ELF-1 (cell line): ENCODE data around the gene PLXNB2.

Experiments
- DNase-seq: peaks from one replicate; pipeline ENCODE4 v3.0.0-alpha.2; 2016; ENCODE audit warnings: low read depth, low spot score

The PLXNB2 gene

DNA sequence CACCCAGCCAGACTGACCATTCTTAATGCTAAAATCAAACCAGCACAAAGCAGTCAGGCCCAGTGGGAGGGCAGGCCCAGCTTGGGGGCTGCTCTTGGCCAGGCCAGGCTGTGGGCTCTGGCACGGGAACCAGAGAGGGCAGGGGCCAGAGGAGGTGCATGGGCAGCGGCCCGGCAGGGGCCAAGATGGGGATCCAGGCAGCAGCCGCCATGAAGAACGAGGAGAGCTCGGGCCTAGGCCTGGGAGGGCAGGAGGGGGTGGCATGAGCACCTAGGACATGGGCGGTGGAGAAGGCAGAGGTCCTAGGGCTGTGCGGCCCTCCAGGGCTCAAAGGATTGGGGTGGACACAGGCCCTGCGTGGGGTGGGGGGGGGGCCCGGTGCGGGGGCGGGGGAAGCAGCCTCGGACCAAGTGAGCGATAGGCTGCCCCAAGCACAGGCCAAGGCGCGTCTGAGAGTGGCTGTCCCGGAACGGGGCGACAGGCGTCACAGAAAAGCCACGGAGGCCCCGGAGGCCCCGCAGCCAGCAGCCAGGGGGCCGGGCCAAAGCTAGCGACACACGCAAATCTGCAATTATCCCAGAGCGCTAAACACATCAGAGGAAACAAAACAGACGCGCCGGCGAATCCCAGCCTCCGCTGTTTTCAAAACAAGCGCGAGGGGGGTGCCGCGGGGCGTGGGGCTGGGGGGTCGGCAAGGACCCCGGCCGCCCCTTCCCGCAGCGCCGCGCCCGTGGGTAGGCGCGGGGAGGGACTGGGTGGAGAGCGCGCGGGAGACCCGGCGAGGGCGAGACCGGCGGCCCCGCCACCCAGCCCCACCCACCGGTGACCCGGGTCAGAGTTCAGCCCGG, 8.3 kb downstream of the PLXNB2 start:
- DNase-seq: peak; percentile 24

DNA sequence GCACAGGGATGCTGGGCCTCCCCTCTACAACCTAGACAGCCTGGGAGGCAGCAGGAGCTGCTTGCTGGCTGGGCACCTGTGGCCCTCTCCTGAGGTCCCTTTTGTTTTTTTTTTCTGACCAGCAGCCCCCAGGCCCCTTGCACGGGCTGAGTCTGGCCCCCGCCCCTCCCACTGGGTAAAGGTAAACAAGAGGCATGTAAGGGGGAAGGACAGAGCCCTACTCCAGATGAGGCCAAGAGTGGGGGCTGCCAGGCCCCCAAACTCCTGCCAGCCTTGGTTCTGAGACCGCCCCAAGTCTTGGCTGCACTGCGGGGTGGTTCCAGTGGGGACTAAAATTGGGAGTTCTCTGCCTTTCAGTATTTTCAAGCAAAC, 9.2 kb downstream of the PLXNB2 start:
- no peak for DNase-seq

DNA sequence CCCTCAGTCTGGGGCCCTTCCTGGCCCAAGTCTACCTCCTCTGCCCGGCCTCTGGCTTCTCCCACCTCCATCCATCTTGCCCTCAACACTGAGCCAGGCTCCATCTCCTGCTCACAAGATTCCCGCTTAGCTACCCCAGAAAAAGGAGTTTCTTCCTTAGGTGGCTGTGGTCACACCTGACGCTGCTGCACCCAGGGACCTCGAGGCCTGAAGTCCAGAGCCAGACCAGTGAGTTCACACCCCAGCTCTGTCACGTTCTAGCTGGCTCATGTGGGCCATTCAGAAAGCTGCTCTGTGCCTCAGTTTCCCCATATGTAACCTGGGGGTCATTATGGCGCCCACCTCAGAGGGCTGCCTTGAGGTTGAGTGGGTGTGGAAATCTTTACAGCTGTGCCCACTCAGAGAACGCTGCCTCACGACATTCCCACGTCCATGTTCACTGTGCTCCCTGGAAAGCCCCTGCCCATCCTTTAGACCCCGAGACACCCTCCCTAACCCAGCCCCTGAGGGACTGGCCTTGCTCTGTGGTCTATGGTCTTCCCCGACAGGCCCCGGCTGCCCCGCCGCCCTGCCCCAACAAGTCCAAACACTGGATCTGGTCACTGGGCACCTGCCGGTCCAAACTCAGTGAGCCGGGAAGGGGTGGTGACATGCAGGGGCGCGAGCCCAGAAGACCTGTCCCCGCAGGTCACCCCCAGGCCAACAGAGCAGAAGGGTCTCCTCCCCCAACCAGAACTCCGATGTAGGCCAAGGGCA, 9.8 kb downstream of the PLXNB2 start:
- no peak for DNase-seq

DNA sequence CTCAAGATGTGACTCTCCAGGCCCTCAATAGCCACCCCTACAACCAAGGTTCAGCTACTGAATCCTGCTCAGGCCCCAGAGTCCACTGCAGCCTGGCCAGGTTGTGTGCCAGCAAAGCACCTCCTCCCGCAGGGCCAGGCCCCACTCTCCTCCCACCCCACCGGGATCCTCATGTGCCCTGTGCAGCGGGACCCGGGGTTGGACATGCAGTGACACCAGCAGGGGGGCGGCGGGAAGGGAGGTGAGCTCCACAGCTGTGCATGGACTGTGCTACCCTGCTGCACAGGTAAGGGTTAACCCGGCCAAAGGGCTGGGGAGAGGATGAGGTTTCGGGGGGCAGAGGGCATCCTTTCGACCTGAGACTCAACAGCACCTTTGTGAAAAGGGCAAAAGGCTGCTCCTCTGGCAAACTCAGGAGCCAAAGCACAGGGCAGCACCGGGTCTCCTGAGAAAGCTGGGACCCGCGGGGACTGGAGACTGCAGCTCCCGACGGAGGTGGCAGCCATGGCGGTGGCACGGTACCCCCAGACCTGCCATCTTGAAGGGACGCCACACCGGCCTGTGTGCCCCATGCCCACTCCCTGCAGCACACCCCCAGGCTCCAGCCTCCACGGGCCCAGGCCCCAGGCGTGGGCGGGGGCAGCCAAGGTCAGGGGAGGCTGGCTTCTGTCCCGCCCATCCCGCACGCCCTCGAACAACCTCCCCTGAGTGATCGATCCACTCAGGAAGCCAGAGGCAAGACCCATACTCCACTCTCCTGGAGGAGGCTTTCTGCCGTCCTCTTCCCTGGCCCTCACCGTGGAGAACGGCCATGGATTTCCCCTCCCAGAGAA, 10.6 kb downstream of the PLXNB2 start:
- DNase-seq: no peak

DNA sequence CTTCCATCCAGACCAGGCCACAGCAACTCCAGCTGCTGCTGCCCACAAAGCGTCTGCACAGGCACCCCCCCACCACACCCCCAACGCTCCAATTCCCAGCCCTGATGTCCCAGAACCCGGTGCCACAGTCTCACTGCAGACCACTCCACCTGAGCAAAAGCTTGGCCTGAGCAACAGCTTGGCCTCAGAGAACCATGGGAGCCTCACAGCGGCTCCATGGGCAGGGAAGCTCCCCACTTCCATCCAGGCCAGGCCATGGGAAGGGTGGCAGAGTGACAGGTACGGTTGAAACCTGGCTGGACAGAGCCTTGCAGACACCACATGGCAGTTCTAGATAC, 13.2 kb downstream of the PLXNB2 start:
- DNase-seq: no peak

DNA sequence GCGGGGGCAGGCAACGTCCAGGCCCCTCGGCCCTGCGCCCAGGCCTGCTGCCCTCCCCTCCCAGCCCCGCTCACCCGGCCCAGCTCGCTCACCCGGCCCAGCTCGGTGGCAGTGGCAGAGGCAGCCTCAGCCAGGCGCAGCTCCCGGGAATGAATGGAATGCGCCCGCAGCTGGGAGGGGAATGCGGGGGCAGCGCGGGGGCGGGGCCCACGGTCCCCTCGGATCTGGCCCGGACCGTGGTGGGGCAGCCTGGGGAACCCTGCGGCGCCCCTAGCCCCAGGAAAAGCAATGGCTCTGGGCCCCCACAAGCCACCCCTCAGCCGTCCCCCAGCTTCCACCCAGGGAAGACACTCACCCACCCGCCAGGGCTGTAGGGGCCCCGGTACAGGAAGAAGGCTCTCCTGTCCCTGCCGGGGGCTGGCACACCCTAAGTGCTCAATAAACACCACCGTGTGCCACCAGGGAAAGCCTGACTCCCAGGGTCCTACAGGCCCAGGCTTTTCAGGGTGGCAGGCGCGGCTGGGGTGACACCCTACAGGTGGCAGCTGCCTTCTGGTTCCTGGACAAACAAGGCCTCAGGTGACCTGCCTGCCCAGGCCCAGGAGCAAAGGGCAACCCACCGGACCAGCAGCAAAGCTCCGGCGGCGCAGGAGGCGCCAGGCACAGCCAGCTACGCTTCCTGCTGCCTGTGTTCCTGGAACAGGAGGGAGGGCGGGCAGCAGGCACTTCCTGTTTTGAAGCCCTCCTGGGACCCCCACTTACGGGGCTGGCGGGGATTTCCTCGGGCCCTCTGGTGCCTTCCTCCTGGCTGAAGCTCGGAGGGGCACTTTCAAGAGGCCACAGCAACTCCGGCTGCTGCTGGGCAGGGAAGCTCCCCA, 13.8 kb downstream of the PLXNB2 start:
- DNase-seq: peak; percentile 72

DNA sequence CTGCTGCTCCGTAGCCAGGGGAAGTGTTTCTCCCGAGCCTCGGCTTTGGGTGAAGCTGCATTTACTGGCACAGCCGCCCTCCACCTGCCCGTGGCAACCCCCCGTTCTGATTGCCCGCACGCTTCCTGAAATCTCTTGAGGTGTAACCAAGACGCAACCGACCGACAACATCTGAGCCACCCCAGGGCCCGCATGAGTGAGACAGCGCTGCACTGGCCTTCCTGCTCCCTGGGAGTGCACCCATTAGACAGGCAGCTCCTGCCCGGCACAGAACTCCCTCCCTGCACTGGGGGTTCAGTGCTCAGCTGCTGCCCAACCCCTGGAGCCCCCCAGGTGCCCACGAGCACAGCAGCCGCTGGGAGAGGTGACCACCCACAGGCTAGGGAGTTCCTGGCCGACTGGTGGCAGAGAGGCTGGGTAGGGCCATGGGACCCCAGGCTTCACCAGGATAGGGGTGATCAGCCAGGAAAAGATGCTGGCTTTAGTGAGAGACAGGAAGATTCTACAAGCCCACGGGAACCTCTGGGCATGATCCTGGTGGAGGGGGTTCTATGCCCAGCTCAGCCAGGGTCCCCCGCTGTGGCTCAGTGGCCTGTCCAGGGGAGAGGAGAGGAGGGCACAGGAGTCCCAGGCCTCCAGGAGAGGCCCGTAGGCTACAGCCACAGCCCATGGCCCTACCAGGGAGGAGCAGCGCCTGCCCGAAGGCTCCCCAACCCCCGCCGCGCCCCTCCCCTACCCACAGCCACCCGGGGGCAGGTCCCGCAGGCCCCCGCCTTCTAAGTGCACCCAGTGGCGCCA, 14.6 kb downstream of the PLXNB2 start:
- no peak for DNase-seq

DNA sequence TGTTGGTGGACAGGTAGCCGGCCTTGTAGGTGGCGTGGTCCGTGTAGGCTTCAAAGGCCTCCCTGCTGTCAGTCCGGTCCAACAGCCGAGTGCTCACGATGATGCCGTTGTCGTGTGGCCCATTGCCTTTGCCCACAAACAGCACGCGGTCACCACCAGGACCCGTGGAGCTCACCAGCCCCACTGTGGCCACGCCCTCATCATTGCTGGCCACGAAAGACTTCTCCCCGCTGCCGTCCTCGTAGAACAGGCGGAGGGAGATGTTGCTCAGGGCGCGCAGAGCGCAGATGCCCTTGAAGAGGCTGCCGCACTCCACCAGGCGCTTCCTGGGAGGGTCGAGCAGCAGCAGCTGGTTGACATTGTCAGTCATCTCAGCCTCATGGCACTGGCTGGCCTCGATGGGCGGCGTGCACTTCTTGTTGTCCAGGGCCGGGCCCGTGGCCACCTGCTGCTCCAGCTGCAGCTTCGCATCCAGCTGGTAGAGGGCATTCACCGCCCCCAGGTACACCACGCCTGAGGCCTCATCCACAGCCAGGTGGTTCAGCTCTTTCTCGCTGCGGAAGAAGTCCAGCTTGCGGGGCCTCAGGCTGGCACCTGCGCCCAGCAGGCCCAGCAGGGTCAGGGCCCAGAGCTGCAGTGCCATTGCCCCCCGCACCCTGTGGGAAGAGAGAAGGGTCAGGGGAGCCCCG, 17.4 kb downstream of the PLXNB2 start:
- no peak for DNase-seq

DNA sequence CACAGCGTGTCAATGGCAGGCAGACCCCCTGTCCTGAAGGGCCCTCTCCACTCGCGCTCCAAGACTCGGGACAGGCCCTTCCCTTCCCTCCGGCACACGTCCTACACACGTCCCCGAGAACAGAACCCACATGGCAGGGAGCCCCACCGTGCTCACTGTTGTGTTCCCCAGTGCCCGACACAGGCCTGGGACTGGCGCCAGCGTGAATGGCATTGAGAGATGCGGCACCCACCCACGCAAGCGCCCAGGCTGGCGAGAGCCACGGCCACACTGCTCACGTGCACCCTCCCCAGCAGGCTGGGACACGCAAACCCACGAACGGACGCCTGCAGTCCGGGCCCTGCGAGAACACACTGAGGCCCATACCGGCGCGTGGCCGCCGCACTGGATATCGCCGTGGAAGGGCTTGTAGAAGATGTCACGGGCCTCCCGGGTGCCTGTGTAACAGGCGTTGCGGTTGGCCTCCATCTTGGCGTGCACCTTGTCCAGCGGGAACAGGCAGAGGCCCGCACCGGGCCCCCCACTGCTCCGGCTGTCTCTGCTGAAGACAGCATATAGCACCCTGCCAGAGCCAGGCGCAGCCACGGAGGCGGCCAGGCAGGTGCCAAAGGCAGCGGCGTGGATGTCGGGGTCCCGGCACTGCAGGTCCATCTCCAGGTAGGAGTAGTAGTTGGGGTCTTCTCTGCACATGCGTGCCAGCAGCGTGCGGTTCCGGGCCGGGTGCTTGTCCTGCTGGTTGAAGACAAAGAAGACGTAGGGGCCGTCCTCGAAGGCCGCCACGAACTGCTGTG, 18.1 kb downstream of the PLXNB2 start:
- no peak for DNase-seq

DNA sequence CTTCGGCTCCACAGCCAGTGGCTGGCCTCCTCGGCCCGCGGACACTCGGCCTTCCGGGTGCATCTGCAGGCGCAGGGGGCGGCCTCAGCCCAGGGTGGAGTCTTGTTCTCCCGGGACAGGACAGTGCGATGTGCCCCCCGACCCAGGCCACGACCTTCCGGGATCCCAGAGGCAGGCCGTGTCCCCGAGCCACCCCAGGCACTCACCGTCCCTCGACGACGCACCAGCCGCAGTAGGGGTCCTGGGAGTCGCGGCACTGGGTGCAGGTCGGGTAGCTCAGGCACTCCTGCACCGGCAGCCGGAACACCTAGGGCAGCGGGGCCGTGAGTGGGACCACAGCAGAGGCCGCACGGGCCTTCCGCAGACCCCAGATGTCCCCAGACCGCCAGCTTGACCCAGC, 19.7 kb downstream of the PLXNB2 start:
- no peak for DNase-seq

DNA sequence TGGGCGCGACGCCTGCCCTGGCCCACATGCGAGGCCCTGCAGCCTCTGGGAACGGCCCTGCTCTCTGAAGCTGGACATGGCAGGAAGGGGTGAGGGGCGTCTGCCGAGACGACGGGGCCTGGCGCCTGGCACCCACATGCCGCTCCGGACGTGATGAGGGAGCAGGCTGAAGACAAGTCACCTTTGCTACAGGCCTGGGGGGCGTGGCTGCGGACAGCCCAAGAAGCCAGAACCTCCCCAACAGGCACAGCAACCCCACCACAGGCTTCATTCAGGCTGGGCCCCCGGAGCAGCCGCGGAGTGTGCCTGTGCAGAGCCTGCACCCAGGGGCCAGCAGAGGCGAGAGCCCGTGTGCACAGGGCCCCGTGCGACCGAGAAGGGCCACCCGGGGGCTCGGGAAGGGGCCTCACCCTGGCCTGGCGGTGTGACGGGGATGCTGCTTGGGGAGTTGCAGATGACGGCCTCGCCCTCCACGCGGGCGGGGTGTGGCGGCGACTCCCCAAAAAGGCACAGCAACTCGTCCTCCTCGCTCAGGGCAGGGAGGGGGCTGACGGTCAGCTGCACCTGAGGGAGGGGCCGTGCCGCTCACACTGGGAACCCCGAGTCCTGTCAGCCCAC, 20.6 kb downstream of the PLXNB2 start:
- no peak for DNase-seq

DNA sequence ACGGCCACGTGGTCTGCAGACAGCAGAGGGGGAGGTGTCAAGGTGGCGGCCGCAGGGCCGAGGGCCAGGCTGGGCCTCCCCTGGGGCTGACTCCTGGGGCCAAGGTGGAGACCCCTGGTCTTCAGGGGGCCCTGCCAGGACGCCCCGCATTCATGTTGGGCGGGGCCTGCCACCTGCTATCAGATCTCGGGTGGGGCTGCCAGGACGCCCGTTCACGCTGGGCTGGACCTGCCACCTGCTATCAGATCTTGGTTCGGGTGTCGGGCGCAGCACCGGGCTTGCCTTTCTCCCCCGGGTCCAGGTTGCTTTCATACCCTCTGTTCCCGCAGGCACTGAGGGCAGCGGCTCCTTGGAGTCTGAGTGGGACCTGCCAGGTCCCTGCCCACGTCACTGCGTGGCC, 21.2 kb downstream of the PLXNB2 start:
- no peak for DNase-seq

DNA sequence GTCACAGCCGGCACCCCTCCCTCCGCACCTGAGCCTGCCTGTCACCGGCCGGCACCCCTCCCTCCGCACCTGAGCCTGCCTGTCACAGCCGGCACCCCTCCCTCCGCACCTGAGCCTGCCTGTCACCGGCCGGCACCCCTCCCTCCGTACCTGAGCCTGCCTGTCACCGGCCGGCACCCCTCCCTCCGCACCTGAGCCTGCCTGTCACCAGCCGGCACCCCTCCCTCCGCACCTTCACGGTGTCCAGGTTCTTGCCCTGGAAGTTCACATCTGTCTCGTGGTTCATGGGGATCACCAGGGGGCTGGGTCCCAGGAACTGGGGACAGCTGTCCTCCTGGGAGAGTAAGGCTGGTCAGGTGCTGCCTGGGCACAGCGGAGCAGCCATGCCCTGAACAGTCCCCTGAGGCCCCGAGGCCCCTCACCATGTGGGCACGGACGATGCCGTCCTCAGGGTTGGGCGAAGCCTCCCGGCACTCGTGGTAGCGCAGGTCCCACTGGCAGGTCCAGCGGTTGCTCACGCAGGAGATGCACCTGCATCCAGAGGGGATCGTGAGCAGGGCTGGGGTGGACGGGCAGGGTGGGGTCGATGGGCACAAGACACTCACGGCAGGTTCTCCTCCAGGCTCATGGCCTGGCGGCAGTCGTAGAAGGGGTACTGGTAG, 21.7 kb downstream of the PLXNB2 start:
- no peak for DNase-seq

DNA sequence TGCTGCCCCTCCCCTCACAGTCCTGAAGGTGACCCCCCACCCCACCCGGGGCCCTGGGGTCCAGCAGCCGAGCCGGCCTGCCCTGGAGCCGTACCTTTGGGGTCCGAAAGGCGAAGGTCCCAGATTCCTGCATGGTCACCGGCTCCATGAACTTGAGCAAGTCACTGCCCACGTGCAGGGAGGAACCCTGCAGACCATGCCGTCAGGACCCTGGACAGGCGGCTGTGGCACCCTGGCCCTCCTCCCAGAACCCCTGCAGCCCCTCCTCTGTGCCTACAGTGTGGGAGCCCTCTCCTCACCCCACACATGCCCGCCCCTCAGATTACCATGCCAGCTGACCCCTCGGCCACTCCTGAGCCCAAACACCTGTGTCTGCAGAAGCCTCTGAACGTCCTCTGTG, 23.0 kb downstream of the PLXNB2 start:
- no peak for DNase-seq

DNA sequence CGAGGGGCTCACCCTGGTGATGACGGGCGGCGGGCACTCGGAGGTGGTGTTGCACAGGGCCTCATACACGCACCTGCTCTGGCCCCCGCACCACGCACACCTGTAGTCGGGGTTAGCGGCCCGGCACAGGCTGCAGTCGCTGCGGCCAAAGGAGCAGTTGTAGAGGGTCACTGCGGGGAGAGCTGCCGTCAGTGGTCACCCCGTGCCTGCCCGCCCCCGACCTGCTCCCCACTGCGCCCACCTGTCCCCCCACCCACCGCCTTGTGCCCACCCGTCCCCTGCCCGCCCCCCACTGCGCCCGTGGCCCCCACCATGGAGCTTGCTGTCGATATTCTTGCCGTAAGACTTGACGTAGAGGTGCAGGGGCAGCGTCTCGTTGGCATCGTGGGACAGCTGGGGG, 23.6 kb downstream of the PLXNB2 start:
- DNase-seq: no peak

DNA sequence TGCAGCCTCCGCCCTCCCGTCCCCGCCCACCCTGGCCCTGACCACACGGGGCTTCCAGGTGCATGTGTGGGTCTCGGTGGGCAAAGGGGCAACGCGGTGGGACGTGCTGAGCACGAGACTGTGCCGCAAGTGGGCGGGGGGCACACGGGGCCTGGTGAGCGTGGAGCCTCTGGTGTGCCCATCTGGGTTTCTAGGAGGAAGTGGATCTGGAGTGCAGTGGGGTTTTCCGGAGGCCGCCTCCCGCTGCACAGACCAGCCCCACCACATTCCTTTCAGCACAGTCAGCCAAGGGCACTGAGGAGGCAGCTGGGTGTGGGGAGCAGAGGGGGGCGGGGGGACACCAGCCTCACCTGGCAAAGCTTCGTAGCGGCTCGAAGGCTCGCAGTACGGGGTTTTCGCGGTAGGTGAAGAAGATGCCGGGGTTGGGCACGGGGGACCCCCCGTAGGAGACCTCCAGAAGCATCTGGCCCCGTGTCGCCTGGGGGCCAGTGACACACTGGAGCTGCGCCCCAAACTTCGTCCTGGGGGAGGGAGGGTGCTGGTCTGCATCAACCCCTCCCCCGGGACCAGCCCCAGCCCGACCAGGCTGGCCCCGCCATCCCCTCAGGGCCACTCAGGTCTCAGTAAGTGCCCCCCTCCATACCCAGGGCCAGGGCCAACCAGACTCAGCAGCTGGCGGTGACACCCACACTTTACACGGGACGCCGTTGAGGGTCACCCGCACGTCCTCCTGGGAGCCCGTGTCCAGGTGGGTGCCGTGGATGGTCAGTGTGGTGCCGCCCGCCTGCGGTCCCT, 24.9 kb downstream of the PLXNB2 start:
- peak; percentile 61 for DNase-seq

DNA sequence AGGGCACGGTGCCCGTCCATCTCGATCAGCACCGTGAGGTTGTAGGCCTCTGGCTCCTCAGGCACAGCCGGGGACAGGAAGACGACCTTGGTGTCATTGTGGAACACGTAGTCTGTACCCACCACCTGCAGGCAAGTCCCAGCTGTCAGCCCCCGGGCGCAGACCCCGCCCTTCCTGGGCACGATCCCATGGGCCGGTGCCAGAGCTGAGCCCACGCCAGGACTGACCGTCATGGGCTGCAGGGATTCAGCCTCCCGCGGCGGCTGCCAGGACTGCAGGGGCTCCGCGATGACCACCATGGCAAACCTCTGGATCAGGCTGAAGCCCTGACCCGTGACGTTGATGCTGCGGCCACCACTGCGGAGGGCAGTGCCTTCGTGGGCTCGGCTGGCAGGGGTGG, 25.5 kb downstream of the PLXNB2 start:
- DNase-seq: no peak
